Islet of Langerhans (tissue), 1 donor: Measurements from ENCODE around the gene KCNT1.

Experiments used
- FAIRE-seq: peaks from one replicate; lab custom pipeline; 2011; peaks lifted over from hg19 to GRCh38; lab: Jason Lieb, UNC

KCNT1 gene

DNA sequence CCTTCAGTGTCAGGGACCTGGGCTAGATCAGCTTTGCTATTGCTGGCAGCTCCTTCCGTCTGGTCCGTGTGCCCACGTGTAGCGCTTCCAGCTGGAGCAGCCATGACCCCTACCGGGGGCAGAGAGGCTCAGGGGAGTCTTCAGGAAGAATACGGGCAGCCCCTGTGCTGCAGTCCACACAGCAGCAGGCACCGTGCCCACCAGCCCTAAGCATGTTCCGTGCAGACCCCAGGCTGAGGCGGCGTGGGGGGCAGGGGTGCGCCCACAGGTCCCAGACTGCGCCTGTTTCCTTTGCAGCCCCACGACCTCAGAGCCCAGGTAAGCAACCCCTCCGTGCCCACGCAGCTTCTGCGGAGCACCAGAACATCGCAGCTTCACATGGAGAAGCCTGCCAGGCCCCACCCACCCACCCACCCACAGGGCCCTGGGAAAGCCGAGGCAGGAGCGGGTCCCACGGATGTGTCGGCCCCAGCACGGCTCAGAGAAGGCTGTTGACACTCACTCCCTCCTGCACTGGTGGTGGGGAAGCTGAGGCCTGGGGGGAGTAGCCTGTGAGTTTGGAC, 83.1 kb downstream of the KCNT1 start:
- FAIRE-seq: no peak

- FAIRE-seq: no peak
Observed at GRCh38 chr9:135786146-135786690, 84.2 kb downstream of the KCNT1 start.

DNA sequence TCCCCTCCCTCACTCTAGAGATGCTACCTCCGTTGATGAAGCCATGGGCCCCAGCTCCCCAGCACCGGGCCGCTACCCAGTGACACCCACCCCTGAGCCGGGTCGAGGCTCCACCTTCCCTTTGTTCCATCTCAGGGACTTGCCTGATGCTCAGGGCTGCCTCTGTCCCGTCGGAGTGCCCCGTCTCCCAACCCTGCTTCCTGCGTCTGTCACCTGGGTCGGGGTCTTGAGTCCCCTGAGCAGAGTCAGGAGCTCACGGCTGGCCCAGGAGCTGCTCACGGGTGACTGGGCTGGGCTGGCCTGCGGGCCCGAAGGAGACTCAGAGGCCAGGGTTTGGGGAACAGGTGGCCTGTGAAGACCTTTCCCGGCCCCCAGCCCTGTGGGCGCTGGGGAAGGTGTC, 85.3 kb downstream of the KCNT1 start:
- no peak for FAIRE-seq

- no peak for FAIRE-seq
Observed at GRCh38 chr9:135787776-135788575, 86.0 kb downstream of the KCNT1 start.

GRCh38 chr9:135788576-135789300, 86.8 kb downstream of the KCNT1 start:
- FAIRE-seq: no peak

DNA sequence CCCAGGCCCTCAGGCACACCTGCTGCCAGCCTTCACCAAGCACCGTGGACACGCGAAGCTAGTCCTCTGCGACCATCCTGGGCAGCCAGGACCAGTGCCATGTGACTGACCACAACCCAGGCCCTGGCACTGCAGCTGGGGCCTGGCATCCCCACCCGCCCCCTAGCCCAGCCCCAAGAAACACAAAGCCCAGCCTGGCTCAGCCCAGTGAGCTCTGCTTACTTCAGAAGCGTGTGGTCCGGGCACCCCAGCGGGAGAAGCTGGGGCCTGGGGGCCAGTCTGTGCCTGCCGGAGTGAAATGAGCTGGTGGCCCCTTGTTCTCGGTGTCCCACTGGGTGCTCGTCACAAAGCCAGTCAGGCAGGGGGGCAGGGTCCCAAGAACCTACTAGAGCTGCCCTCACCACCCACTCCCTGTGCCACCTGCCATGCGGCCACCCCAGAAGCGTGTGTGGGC, 87.9 kb downstream of the KCNT1 start:
- no peak for FAIRE-seq

- FAIRE-seq: no peak
Observed at GRCh38 chr9:135790356-135790755, 88.4 kb downstream of the KCNT1 start.

DNA sequence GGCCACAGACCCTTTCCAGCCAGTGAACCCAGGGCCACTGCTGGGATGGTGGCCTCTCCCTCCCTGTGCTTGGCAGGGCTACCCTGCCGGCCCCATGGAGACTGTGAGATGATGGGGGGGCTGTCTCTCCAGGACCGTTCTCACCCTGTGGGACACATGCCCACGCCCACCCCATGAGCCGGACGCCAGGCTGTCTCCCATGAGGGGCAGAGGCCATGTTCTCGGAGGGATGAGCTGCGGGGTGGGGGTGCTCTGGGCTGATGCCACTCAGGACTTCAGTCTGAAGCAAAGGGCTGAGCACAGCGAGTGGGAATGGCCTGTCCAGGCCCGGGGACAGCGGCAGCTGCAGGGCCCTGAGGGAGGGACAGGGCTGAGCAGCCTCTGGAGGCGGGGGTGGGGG, 88.9 kb downstream of the KCNT1 start:
- no peak for FAIRE-seq

DNA sequence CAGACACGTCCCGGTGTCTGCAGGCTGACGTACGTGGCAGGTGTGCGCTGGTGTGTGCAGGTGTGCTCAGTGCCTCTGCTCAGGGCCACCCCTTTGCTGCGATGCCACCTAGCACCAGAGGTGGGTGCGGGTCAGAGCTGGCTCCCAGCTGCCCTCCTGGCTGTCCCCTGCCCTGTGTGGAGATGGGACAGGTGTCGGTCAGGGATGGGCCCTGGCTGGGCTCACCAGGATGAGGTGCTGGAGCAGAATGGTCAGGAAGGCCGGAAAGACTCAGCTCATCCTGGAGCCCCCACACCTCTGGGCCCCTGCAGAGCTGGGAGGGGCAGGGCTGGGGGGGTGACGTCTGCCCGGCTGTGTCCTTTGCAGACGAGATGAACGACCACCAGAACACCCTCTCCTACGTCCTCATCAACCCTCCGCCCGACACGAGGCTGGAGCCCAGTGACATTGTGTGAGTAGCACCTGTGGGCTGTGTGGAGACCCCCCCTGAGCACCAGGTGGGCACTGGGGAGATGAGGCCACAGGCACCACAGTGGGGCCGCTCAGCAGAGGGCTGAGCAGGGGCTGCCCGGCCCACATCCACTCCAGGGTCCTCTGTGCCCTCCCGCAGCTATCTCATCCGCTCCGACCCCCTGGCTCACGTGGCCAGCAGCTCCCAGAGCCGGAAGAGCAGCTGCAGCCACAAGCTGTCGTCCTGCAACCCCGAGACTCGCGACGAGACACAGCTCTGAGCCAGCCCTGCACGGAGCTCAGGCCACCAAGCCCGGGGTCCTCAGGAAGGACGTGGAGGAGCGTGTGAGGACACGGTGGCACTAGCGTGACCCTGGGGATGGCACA, 89.7 kb downstream of the KCNT1 start:
- no peak for FAIRE-seq

DNA sequence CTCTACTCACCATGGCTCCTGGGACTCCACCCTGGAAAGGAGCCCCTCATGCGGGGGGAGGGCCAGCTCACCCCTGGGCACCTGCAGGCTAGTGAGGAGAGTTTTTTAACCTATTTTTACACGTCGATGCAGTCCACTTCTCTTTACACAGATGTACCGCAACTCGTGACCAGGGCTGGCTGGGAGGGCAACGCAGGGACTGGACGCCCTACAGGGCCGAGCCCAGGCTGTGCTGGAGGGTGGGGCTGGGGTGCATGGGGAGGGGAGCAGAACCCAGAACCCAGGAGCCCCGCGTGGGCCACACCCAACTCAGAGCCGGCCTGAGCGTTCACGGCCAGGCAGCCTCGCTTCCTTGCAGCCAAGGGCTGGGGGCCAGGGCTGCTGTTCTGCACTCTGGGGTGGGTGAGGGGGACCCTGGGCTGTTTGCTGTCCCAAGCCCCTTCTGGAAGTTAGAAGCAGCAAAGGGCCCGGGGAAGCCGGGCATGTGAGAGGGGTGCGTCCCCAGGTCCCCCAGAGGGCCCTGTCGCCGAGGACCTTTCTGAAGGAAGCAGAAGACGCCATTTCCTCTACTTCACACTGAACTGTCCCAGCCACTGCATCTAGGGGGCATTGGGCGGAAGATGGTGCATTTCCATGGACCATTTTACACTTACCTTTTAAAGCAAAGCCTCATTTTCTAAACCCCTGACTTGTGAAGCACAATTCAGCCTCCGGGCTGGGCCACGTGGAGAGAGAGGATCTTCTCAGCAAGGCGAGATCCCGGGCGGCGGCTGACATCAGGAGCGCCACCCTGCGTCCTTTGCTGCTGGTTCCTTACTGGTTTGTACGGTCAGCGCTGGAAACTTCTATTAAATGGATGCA, 90.5 kb downstream of the KCNT1 start:
- FAIRE-seq: no peak

DNA sequence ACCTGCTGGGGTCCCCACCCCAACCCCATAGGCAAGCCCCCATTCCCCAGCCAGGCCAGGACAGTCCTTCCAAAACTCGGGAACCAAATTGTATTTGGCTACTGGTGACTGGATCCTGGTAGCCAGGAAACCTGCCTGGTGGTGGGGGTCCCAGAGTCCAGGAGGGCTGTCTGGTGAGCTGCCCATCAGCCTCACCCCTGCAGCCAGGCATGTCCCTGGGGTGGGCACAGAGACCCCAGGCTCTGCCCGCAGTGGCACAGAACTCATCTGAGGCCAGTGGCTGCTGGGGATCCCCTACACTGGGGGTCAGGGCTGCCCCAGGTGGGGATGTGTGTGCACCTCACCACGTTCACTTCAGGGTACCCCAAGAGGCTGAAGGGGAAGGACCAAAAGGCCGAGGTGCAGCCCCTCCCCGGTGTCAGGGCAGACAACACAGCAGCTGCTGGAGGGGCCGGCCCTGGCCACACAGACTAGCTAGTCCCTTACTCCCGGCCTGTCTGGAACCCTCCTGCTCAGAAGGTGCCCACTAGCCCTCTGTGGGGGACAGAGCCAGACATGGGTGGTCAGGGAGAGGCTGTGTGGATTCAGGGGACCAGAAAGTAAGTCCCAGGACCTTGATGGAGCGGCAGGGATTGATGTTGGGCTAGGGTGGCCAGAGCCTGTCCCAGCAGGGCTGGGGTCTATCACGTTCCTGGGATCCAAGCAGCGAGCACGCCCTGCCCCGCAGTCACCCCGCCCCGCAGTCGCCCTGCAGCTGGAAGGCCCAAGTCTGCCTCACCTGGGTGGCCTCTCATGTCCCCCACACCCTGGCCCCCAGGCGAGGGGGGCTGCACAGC, 91.5 kb downstream of the KCNT1 start:
- FAIRE-seq: no peak

GRCh38 chr9:135794057-135794335, 92.0 kb downstream of the KCNT1 start:
- no peak for FAIRE-seq

DNA sequence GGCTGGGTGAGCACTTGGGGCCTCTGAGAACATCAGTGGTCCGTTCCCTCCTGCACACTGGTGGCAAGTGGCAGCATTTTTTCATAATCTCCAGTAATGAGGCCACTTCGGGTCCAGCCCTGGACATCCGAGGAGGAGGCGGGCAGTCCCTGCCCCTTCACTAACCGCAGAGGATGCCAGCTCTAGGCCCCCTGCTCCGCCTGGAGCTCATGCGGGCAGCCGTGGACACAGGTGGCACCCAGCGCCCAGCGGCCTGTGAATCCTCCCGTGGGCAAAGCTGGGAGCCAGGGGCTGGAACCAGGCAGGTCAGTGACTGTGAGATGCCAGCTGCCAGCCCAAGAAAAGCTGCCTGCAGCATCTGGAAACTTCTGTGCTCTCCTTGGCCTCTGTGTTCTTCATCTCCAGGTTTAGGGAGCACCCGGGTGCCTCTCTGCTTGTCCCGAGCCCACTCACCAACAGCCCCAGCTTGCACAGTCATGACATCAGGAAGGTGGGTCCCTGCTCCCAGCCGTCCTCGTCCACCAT, 92.4 kb downstream of the KCNT1 start:
- no peak for FAIRE-seq

- FAIRE-seq: no peak
Observed at GRCh38 chr9:135795391-135795790, 93.4 kb downstream of the KCNT1 start.

DNA sequence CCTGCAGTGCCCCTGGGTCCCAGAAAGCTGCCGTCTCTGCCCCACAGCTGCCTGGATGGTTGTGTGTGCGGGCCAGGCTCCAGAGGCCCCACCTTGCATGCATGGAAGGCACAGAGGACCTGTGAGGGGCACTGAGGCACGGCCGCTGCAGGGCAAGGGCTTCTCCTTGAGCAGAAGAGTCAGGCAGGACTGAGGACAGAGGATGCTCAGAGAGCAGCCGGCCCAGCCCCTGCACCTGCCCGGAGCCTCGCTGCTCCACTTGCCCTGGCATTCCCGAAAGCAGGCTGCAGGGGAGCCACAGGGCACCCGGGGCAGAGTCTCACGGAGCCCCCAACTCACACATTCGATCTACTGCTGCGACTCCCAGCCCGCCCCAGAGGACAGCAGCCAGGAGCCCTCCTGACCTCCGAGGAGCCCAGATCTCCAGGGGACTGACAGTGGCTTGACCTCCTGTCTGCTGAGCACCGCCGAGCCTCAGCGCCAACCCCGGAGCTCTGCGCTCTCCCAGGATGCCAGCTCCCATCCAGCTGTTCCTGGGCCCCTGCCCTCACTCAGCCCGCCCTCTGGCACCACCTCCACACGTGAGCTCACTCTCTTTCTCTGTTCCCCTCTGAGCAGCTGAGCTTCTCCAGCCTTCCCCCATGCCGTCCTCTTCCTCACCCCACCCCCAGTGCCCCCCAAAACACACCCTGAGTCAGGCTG, 95.0 kb downstream of the KCNT1 start:
- FAIRE-seq: no peak

DNA sequence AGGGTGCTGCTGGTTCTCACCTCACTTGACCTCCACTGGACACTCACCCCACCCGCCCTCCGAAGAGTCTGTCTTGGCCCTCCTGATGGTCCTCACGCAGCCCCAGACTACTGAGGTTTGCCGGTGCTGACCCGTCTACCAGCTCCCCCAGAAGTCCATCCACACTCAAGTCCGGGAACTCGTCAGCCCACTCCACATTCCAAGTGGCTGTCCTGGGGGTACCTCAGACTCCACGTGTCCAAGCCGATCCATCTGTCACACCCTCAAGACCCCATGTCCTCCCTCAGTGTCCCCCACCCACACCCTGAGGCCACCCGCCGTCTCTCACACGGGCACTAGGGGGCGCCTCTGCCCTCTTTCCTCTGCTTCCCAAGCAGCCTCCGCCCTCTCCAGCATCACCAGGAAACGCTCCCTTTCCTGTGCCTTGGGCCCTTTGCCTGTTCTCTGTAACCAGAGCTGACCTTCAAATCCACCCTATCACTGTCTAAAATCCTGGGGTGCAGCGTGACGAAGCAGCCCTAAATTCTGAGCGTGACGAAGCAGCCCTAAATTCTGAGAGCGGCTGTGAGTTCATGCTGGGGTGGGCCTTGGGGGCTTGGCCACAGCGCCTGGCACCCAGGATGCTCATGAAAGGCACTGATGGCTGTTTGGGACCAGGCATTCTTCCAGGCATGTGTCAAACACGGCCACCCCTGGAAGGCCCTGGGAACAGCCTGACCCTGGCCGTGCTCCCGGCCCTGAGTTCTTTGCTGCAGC, 95.7 kb downstream of the KCNT1 start:
- FAIRE-seq: no peak

GRCh38 chr9:135798263-135798585, 96.2 kb downstream of the KCNT1 start:
- no peak for FAIRE-seq

- FAIRE-seq: no peak
Observed at GRCh38 chr9:135799261-135799660, 97.3 kb downstream of the KCNT1 start.

DNA sequence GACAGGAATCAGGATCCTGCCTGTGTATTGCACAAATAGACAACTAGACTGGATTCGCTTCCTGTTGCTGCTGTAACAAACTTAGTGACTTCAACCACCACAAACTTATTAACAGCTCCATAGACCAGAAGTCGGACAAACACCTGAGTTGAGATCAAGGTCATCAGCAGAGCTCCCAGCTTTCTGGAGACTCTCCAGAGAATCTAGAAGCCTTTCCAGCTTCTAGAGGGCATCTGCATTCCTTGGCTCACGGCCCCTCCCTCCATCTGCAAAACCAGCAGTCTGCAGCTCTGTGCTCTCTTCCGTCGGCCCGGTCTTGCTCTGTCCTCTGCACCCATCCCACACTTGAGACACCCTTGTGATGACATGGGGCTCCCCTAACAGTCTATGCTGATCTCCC, 99.1 kb downstream of the KCNT1 start:
- no peak for FAIRE-seq
